GM12873 (cell line): ENCODE measurements around the gene CDIP1.

Experiments
- CTCF ChIP-seq: IDR thresholded peaks from 2 replicates; pipeline ENCODE4 v1.5.1; 2012; ENCODE audit warnings: low read depth, mild to moderate bottlenecking, moderate library complexity, low read length, control low read depth; ENCODE audit not compliant: insufficient read depth; ENCODE audit errors: missing control alignments

Gene CDIP1

GRCh38 chr16:4468972-4469371 lies 69.6 kb downstream of the CDIP1 start:
- no peak for TF ChIP-seq CTCF

DNA sequence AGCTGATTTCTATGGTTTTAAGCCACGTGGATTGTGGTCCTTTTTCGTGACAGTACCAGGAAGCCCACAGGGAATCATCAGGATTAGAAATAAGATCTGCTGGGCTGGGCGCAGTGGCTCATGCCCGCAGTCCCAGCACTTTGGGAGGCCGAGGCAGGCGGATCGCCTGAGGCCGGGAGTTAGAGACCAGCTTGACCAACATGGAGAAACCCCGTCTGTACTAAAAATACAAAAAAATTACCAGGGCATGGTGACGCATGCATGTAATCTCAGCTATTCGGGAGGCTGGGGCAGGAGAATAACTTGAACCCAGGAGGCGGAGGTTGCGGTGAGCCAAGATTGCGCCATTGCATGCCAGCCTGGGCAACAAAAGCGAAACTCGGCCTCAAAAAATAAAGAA lies 70.7 kb downstream of the CDIP1 start:
- no peak for TF ChIP-seq CTCF

DNA sequence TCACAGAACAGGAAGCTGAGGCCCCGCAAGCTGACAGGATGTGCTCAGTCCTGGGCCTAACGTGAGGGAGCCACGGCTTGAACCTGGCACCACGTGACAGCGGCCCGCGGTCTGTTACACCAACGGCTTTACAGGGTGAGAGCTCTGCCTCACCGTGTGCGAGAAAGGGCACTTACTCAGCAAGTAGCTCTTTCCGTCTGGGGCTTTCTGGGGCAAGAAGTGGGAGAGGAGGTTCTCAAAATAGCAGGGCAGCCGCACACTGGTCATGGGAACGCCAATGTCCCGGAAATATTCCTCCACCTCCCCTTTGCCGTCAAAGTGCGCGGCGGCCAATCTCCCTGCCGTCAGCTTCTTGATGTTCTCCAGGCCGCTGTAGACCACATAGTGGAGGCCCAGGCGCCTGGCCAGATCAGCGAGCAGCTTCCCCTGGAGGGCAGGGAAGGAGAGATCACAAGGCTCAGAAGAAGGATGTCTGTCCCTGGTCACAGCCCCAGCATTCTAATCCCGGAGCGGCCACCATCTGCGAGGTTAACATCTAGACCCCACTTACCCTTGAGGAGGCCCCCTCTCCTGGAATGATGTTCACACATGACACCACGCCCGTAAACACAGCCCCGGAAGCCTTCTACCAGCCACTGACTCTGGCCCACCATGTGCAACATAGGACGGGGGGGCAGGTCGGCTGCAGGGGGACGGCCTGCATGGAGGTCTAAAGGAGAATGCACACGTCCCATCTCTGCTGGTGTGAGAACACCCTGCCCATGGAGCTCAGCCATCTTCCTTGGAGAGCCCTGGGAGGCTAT lies 72.4 kb downstream of the CDIP1 start:
- TF ChIP-seq CTCF: no peak

DNA sequence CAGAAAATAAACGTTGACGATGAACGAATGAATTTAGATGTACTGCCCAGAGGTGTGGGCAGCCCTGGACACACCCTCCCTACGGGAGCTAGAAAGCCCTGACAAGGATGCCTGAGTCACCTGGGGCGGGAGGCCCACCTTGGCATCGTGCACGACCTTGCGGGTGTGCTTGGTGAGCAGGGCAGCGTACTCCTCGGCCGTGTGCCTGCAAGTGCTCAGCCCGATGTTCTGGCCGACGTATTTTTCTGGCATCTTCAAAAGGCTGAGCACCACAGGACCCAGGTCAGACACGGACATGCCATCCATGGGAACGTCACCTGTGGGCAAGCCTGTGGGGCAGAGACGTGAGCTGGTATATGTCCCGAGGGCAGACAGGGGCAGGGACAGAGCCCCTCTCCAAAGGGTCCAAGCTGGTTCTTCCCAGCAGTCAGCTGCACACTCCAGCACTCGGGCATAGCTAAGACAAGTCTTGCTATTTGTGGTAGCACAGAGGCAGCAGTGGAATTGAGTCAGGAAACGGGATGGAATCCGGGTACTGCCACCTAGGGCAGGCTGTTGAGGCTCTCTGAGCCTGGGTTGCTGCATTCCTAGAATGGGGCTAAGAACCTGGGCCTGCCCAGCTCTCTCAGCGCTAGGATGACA lies 74.9 kb downstream of the CDIP1 start:
- no peak for TF ChIP-seq CTCF

- no peak for TF ChIP-seq CTCF
Observed at GRCh38 chr16:4461250-4462085, 77.1 kb downstream of the CDIP1 start.

GRCh38 chr16:4460936-4461249 lies 77.7 kb downstream of the CDIP1 start:
- no peak for TF ChIP-seq CTCF
